Liver (tissue), 9 donors: ENCODE results near the gene MYL10. TPM values are rescaled to one million over a fixed set of nuclear protein-coding genes. Genes with fewer than 3 reads are reported as not detected.

Experiments
- DNase-seq: peaks from one replicate; pipeline ENCODE4 v3.0.0-alpha.2; 2017; ENCODE audit warnings: low spot score
- H3K27ac ChIP-seq, 2 donors: one replicate each; pipeline ENCODE4 v1.7.0; 2013; ENCODE audit warnings: inconsistent platforms in 2 of 2, low read length in 2 of 2, control low read depth in 1 of 2, low read depth in 1 of 2, mild to moderate bottlenecking in 1 of 2
- H3K27me3 ChIP-seq, 4 donors: one replicate each; pipeline versions ENCODE4 v1.6.1 to v1.7.0; 2013; ENCODE audit warnings: low read length in 3 of 4, inconsistent platforms in 1 of 4, mild to moderate bottlenecking in 1 of 4, moderate library complexity in 1 of 4; ENCODE audit not compliant: control insufficient read depth in 4 of 4, insufficient read depth in 4 of 4
- H3K36me3 ChIP-seq, 4 donors: one replicate each; pipeline versions ENCODE4 v1.6.1 to v1.7.0; 2013; ENCODE audit warnings: low read length in 3 of 4, mild to moderate bottlenecking in 3 of 4, low read depth in 1 of 4, moderate library complexity in 1 of 4; ENCODE audit not compliant: control insufficient read depth in 4 of 4, insufficient read depth in 3 of 4
- H3K4me1 ChIP-seq, 4 donors: one replicate each; pipeline versions ENCODE4 v1.6.1 to v1.7.0; 2013; ENCODE audit warnings: low read length in 3 of 4, mild to moderate bottlenecking in 3 of 4, moderate library complexity in 1 of 4; ENCODE audit not compliant: control insufficient read depth in 4 of 4, insufficient read depth in 4 of 4
- H3K4me3 ChIP-seq, 3 donors: one replicate each; pipeline versions ENCODE4 v1.6.1 to v1.7.0; 2013; ENCODE audit warnings: low read length in 3 of 3, control low read depth in 1 of 3, low read depth in 1 of 3, mild to moderate bottlenecking in 1 of 3
- H3K9ac ChIP-seq, 2 donors: one replicate each; pipeline ENCODE4 v1.7.0; 2013; ENCODE audit warnings: low read length in 2 of 2, mild to moderate bottlenecking in 2 of 2, moderate library complexity in 2 of 2, control low read depth in 1 of 2, low read depth in 1 of 2
- H3K9me3 ChIP-seq, 4 donors: one replicate each; pipeline versions ENCODE4 v1.6.1 to v1.7.0; 2013; ENCODE audit warnings: low read length in 3 of 4; ENCODE audit not compliant: control insufficient read depth in 4 of 4
- EGR1 ChIP-seq, 2 donors: IDR thresholded peaks; 2 replicates each; pipeline ENCODE4 v1.6.1; 2016 to 2018; ENCODE audit warnings: antibody characterized with exemption in 2 of 2, low read depth in 2 of 2
- FOXA1 ChIP-seq: IDR thresholded peaks from 2 replicates; pipeline ENCODE4 v1.6.1; 2016; ENCODE audit warnings: antibody characterized with exemption
- FOXA2 ChIP-seq: IDR thresholded peaks from 2 replicates; pipeline ENCODE4 v1.6.1; 2016; ENCODE audit warnings: antibody characterized with exemption
- GABPA ChIP-seq, 2 donors: IDR thresholded peaks in 1 of 2; conservative IDR thresholded peaks in 1 of 2; 2 replicates each; pipeline ENCODE4 v1.6.1; 2016; ENCODE audit warnings: antibody characterized with exemption in 2 of 2, mild to moderate bottlenecking in 1 of 2, moderate library complexity in 1 of 2
- HNF4A ChIP-seq, 2 donors: conservative IDR thresholded peaks; 2 replicates each; pipeline ENCODE4 v1.6.1; 2016; ENCODE audit warnings: antibody characterized with exemption in 2 of 2, mild to moderate bottlenecking in 2 of 2
- HNF4G ChIP-seq: IDR thresholded peaks from 2 replicates; pipeline ENCODE4 v1.6.1; 2016; ENCODE audit warnings: antibody characterized with exemption
- JUND ChIP-seq, 2 donors: IDR thresholded peaks; 2 replicates each; pipeline ENCODE4 v1.6.1; 2016; ENCODE audit warnings: antibody characterized with exemption in 2 of 2
- NR2F2 ChIP-seq: IDR thresholded peaks from 2 replicates; pipeline ENCODE4 v1.6.1; 2016; ENCODE audit warnings: antibody characterized with exemption
- RAD21 ChIP-seq, 2 donors: IDR thresholded peaks; 2 replicates each; pipeline ENCODE4 v1.6.1; 2016; ENCODE audit warnings: antibody characterized with exemption in 2 of 2, mild to moderate bottlenecking in 2 of 2
- RXRA ChIP-seq, 2 donors: IDR thresholded peaks; 2 replicates each; pipeline ENCODE4 v1.6.1; 2017 to 2018; ENCODE audit warnings: antibody characterized with exemption in 2 of 2, mild to moderate bottlenecking in 1 of 2
- SP1 ChIP-seq: IDR thresholded peaks from 2 replicates; pipeline ENCODE4 v1.6.1; 2018; ENCODE audit warnings: antibody characterized with exemption, mild to moderate bottlenecking
- TAF1 ChIP-seq: conservative IDR thresholded peaks from 2 replicates; pipeline ENCODE4 v1.6.1; 2016; ENCODE audit warnings: antibody characterized with exemption, mild to moderate bottlenecking
- YY1 ChIP-seq: IDR thresholded peaks from 2 replicates; pipeline ENCODE4 v1.6.1; 2016; ENCODE audit warnings: antibody characterized with exemption, mild to moderate bottlenecking
- WGBS: extraction: QIAGEN DNeasy Blood & Tissue Kit; methylation state at CpG from one replicate; pipeline ENCODE4 v1.1.7; 2013; 5-methylcytosine and 5-hydroxymethylcytosine counted together
- polyA plus RNA-seq, 2 donors: library from polyadenylated mRNA; stranded (reverse) in 1 of 2; unstranded in 1 of 2; fragments of 200-250 nt in 1 of 2; fragments of >200 nt in 1 of 2; fragmentation: Nextera tagmentation in 1 of 2; extraction: Ambion mirVana in 1 of 2; gene quantifications; one replicate each; pipeline versions ENCODE4 v1.2.1 to v1.2.3, GENCODE V29; 2013 to 2015
- total RNA-seq, 2 donors: library from RNA; depleted of rRNA; stranded (reverse); fragments of >200 nt; gene quantifications; one replicate each; pipeline ENCODE4 v1.2.3, GENCODE V29; 2014
- TF ChIP-seq, protein P1 (sequence below): fragments of 150-350 bp; IDR thresholded peaks from 2 replicates; pipeline ENCODE4 v1.5.1; 2017; ENCODE audit warnings: improper control_type of control experiment, low read depth, low read length; ENCODE audit not compliant: missing input control
- TF ChIP-seq, protein P2 (sequence below): IDR thresholded peaks from 2 replicates; pipeline ENCODE4 v1.6.1; 2016; ENCODE audit warnings: antibody characterized with exemption
- TF ChIP-seq, protein P3 (sequence below): IDR thresholded peaks from 2 replicates; pipeline ENCODE4 v1.6.1; 2016; ENCODE audit warnings: antibody characterized with exemption
- TF ChIP-seq, protein P4 (sequence below): IDR thresholded peaks from 2 replicates; pipeline ENCODE4 v1.6.1; 2016; ENCODE audit warnings: antibody characterized with exemption, mild to moderate bottlenecking
- TF ChIP-seq, protein P5 (sequence below): IDR thresholded peaks from 2 replicates; pipeline ENCODE4 v1.6.1; 2016; ENCODE audit warnings: antibody characterized with exemption
- donor health status: healthy.
- donor health status: healthy.
- donor health status: healthy.
- donor health status: healthy.
- donor health status: healthy.

MYL10 gene
- total and polyA plus RNA-seq, 4 donors = not detected

DNA sequence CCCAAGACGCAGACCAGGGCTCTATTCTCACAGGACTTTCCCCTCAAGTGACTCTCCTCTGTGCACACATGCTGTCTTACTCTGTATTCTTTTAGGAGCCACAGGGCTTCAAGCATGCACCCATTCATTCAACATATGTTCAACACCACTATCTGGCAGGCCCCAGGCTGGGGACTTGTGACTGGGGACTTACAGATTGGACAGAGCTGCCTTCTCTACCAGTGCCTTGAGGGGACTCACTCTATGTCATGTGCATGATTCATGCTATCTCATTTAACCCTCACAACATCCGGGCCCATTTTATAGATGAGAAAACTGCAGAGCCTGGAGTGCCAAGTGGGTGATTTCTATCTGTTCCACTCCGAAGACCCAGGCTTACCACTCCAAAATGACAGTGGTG lies 34.3 kb downstream of the MYL10 start:
- WGBS = 90% methylated on average over 3 of the region's 3 CpGs
- H3K36me3 ChIP-seq = no peaks in the 10 kb centered on the region

DNA sequence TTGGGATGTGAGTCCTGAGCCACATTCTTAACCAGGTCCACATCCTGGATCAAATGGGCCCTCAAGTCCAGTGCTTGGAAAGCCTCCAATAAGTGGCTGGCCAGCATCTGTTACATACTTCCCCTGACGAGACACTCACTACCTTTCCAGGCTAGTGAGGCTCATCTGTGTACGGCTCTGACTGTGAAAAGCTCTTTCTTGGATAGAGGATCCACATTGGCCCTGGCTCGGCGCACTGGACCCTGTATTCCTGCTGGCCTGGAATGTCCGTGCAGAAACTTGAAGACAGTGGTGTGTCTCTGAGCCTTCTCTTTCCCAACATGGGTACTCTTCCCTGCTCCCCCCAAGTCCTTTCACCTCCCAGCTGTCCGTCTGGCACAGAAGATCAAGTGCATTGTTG lies 35.5 kb downstream of the MYL10 start:
- 85% methylated on average over 6 of the region's 6 CpGs for WGBS
- no peaks in the 10 kb centered on the region for H3K36me3 ChIP-seq
- DNase-seq = no peak

More for the DNA sequence above, 34.3 kb downstream of the MYL10 start:
- Histone ChIP-seq H3K4me1 (no peaks in the 10 kb centered on the region), H3K4me3 (no peak overlapping the region), H3K27me3 (peaks cover 0 to 2% (median 0%) of the 10 kb centered on the region in 4 donors), H3K9me3 (no peaks in the 10 kb centered on the region), H3K27ac (no peak overlapping the region), H3K9ac (no peak overlapping the region)
- DNase-seq = no peak
- TF ChIP-seq, protein P1, sequence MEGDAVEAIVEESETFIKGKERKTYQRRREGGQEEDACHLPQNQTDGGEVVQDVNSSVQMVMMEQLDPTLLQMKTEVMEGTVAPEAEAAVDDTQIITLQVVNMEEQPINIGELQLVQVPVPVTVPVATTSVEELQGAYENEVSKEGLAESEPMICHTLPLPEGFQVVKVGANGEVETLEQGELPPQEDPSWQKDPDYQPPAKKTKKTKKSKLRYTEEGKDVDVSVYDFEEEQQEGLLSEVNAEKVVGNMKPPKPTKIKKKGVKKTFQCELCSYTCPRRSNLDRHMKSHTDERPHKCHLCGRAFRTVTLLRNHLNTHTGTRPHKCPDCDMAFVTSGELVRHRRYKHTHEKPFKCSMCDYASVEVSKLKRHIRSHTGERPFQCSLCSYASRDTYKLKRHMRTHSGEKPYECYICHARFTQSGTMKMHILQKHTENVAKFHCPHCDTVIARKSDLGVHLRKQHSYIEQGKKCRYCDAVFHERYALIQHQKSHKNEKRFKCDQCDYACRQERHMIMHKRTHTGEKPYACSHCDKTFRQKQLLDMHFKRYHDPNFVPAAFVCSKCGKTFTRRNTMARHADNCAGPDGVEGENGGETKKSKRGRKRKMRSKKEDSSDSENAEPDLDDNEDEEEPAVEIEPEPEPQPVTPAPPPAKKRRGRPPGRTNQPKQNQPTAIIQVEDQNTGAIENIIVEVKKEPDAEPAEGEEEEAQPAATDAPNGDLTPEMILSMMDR = no peak
- no peak for TF ChIP-seq HNF4A (conservative IDR thresholded peaks at IDR 0.05)
- TF ChIP-seq HNF4G = no peak

More for the DNA sequence above, 35.5 kb downstream of the MYL10 start:
- H3K4me1 ChIP-seq = no peaks in the 10 kb centered on the region
- peaks cover 0 to 2% (median 0%) of the 10 kb centered on the region in 4 donors for H3K27me3 ChIP-seq
- H3K4me3 ChIP-seq = no peak overlapping the region
- TF ChIP-seq NR2F2 (no peak), RAD21 (IDR thresholded peaks at IDR 0.05) (no peak), JUND (IDR thresholded peaks at IDR 0.05) (no peak), TAF1 (no peak), FOXA1 (no peak), RXRA (IDR thresholded peaks at IDR 0.05) (no peak), GABPA (IDR thresholded peaks at IDR 0.05 in 1 of 2, conservative IDR thresholded peaks at IDR 0.05 in 1 of 2) (no peak), SP1 (no peak), HNF4A (conservative IDR thresholded peaks at IDR 0.05) (no peak), HNF4G (no peak), FOXA2 (no peak), YY1 (no peak), EGR1 (IDR thresholded peaks at IDR 0.05; ENCODE audit: low read depth in 2 of 2) (no peak)
- TF ChIP-seq, protein P2, sequence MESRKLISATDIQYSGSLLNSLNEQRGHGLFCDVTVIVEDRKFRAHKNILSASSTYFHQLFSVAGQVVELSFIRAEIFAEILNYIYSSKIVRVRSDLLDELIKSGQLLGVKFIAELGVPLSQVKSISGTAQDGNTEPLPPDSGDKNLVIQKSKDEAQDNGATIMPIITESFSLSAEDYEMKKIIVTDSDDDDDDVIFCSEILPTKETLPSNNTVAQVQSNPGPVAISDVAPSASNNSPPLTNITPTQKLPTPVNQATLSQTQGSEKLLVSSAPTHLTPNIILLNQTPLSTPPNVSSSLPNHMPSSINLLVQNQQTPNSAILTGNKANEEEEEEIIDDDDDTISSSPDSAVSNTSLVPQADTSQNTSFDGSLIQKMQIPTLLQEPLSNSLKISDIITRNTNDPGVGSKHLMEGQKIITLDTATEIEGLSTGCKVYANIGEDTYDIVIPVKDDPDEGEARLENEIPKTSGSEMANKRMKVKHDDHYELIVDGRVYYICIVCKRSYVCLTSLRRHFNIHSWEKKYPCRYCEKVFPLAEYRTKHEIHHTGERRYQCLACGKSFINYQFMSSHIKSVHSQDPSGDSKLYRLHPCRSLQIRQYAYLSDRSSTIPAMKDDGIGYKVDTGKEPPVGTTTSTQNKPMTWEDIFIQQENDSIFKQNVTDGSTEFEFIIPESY = no peak
- TF ChIP-seq, protein P3, sequence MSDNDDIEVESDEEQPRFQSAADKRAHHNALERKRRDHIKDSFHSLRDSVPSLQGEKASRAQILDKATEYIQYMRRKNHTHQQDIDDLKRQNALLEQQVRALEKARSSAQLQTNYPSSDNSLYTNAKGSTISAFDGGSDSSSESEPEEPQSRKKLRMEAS = no peak
- TF ChIP-seq, protein P4, sequence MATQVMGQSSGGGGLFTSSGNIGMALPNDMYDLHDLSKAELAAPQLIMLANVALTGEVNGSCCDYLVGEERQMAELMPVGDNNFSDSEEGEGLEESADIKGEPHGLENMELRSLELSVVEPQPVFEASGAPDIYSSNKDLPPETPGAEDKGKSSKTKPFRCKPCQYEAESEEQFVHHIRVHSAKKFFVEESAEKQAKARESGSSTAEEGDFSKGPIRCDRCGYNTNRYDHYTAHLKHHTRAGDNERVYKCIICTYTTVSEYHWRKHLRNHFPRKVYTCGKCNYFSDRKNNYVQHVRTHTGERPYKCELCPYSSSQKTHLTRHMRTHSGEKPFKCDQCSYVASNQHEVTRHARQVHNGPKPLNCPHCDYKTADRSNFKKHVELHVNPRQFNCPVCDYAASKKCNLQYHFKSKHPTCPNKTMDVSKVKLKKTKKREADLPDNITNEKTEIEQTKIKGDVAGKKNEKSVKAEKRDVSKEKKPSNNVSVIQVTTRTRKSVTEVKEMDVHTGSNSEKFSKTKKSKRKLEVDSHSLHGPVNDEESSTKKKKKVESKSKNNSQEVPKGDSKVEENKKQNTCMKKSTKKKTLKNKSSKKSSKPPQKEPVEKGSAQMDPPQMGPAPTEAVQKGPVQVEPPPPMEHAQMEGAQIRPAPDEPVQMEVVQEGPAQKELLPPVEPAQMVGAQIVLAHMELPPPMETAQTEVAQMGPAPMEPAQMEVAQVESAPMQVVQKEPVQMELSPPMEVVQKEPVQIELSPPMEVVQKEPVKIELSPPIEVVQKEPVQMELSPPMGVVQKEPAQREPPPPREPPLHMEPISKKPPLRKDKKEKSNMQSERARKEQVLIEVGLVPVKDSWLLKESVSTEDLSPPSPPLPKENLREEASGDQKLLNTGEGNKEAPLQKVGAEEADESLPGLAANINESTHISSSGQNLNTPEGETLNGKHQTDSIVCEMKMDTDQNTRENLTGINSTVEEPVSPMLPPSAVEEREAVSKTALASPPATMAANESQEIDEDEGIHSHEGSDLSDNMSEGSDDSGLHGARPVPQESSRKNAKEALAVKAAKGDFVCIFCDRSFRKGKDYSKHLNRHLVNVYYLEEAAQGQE = no peak
- TF ChIP-seq, protein P1 = no peak
- TF ChIP-seq, protein P5, sequence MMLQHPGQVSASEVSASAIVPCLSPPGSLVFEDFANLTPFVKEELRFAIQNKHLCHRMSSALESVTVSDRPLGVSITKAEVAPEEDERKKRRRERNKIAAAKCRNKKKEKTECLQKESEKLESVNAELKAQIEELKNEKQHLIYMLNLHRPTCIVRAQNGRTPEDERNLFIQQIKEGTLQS = no peak
- no peak overlapping the region for H3K27ac ChIP-seq
- H3K9me3 ChIP-seq = no peaks in the 10 kb centered on the region
- H3K9ac ChIP-seq = no peak overlapping the region
